ENCODE results near the gene CDK15.
"Not testable (repeated sequence)": the region's sequence is repeated elsewhere in the genome, so short reads cannot be mapped to it uniquely, and the experiment has no call there.

CDK15 gene

DNA sequence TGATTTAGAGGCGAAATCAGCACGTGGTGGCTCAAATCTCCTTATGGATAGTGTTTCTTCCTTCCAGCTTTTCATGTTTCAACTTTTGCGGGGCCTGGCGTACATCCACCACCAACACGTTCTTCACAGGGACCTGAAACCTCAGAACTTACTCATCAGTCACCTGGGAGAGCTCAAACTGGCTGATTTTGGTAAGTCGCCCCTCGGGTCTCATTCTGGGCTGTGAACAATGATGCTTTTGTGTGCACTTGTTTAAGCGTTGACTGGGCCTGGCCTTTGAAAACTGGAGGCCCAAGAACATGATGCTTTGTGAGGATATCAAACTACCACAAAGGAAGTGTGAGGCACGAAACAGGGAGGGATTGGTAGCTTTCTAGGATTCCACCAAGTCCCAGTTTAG, 27.4 kb downstream of the CDK15 start:
- DNase-seq: no peak

DNA sequence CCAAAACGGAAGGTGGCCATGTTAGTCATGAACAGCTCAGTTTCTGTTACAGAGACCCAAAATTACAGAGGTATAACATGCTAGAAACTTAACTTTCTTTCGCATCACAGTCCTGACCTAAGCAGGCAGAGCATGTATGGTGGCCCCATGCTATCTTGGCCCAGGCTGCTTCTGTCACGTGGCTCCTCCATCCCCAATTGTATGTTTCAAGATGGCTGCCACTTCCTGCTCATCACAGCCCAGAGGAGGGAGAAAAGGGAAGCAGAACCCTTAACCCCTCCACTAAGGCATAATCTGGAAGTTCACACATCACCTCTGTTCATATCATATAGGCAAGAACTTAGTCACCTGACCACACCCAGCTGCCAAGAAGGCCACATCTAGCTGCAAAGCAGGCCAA, 28.7 kb downstream of the CDK15 start:
- DNase-seq: no peak

DNA sequence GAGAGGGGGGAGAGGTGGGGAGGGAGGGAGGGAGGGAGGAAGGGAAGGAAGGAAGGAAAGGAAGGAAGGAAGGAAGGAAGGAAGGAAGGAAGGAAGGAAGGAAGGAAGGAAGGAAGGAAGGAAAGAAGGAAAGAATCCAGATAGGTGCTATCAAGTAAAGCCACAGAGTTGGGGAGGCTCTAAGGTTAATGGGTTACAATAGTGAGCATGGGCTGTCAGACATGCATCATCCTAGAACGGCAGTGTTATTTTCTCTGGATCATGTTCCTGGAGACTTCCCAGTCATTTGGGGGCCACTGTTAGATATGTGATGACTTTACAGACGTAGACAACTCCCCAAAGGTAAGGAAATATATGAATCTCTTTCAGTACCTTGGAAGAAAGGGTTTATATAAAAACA, 31.1 kb downstream of the CDK15 start:
- no peak for DNase-seq

DNA sequence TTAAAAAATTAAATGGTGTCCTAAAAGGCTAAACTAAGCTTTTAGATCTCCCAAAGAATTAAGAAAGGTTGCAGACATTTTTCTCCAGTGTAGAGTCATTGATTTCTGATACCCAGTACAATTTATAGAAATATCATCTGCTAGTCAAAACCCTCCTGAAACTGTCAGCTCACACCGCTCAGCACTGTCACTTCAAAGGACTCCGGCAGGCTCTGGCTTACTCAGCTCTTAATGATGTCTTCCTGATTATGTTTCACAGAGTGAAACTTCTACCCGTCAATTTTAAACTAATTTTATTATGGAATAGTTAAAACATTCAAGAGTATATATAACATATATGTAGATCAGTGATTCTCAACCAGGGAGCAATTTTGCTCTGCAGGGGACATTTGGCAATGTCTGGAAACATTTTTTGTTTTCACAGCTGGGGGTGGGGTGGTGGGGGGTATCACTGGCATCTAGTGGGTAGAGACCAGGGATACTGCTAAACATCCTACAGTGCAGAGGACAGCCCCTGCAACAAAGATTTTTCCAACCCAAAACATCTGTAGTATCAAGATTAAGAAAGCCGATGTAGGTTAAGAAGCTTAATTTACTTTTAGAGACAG, 31.6 kb downstream of the CDK15 start:
- DNase-seq: no peak

DNA sequence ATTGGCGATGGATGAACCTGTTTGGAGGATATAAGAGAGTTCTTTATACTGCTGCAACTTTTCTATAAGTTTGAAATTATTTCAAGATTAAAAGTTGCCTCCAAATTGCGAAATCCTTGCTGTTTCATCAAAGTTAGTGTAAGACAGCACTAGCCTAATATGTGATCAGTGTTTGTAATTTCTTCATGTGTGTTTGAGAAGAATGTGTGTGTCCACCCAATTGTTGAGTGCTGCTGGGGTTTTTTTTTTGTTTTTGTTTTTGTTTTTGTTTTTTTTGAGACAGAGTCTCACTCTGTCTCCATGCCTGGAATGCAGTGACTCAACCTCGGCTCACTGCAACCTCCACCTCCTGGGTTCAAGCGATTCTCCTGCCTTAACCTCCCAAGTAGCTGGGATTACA, 33.4 kb downstream of the CDK15 start:
- DNase-seq: no peak

DNA sequence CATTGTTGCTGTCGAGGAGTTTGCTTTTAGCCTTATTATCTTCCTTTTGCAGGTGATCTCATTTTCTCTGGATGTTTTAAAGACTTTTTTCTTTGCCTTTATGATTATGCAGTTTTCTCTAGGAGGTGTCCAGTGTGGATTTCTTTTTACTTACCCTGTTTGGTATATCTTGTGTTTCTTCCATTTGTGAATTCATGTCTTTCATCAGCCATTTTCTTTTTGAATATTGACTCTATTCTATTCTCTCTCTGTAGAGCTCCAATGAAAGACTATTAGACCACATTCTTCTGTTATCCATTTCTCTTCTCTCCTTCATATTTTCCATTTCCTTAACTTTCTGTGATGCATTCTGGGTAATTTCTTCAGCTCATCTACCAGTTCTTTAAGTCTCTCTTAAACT, 34.4 kb downstream of the CDK15 start:
- DNase-seq: no peak

DNA sequence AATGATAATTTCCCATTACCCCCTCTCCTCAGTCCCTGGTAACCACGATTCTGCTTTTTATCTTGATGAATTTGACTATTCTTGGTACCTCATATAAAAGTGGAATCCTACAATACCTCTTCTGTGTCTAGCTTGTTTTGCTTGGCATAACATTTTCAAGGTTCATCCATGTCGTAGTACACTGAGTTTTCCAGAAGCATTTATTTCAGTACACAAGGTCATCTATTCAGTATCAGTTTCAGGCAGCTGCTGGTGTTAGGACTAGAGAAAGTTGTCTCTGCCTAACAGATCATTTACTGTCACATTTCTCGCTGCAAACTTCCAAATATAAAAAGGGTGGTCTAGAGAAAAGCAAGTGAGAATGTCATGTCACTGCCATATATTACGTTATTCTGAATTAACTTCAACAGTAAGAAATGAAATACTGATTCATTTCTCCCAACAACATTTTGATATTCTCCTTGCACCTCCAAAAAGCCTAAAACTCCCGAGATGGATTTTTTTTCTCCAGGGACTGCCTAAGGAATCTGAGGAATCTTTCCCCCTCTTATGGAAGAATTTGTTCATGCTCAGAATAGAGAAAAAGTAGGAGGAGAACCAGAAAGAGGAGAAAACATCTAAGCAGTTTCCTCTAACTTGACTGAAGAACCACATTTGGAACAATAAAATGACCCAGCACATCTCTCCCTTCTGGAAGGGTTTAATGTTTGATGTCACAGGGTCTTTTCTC, 36.0 kb downstream of the CDK15 start:
- DNase-seq: no peak

DNA sequence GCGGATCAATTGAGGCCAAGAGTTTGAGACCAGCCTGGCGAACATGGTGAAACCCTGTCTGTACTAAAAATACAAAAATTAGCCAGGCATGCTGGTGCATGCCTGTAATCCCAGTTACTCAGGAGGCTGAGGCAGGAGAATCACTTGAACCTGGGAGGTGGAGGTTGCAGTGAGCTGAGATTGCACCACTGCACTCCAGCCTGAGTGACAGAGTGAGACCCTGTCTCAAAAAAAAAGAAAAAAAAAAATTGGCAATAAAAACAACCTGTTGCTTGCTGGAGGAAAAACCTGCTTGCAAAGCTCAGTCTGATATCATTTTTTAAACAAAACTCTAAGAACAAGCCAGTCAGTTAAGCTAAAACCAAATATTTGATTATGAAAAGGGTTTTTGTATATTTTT, 38.6 kb downstream of the CDK15 start:
- not testable (repeated sequence) for DNase-seq

DNA sequence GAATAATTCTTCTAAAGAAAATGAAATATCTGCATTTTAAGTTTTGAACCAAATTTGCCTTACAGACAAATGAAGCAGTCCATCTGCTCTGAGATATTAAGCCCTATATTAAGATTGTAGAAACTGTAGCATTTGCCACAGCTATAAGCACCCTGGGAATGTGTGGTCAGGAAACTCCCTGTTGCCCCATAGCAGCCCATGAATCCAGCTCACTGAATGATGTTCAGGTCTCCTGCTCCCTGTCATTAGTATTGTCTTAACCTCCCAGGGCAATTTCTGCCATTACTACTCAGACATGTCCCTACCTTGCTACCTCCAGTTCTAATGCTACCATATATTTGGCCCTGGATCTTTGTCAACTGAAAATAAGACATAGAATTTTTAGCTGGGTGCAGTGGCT, 41.1 kb downstream of the CDK15 start:
- DNase-seq: no peak

DNA sequence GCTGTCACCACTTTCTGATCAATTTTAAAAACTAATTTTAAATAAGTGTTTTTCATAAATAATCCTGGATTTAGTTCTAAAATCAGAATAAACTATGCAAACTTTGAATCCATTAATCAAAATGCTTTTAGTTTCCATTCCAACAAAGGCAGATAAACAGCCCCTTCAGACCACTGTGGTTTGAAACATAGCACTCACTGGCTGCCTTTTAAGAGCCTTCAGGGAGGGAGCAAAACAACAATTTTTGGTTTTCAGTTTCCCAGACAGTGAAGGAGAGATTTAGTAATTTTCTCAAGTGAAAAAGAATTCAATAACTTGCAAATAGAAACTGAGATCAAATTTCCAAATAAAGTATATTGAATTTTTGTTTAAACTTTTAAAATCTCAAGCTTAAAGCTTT, 46.1 kb downstream of the CDK15 start:
- DNase-seq: no peak

DNA sequence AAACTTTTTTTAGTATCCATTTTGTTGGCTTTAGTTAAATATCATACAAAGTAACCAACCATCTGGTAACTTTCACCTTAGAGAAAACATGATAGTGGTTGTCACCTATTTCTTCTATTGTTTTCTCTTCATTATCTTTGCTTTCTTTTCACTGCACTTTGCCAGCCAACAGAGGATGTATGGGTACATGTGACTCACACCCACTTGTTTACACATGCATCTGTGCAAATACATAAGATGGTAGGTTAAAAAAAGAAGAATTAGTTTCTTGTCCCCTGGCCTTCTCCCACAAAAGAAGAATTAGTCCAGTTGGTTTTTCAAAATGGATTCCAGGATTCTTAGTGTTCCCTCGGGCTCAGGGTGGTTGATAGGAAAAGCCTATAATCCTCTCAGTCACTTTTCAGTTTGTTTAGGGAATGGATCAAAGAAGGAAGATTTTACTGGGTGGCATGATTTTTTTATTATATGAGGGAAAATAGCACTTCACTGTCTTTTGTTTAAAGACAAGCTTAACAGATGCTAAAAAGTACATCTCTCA, 46.6 kb downstream of the CDK15 start:
- DNase-seq: no peak

DNA sequence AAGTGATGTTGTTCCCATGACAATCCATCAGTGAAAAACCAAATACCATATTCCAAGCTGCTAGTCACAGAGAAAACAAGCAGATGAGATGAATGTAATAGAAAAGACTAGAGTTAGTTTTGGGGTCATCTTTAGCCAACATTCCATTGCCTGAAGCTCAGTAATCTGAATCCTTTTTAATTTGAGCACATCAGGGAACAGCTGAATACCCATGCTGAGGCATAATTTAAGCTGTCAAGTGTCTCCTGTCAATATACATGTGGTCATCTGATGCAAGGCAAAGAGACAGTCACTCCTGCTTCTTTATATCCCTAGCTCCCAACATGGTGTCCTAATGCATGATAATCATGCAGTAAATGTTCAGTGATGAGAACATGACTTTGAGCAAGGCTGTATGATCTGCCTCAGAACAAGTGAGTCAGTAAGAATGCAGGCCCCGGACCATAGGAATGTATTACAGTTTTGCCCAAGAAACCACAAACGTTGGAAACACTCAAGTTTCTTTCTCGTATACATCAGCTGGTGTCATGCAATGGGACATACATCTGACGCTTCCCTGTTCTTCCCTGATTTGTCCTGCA, 48.0 kb downstream of the CDK15 start:
- DNase-seq: no peak

DNA sequence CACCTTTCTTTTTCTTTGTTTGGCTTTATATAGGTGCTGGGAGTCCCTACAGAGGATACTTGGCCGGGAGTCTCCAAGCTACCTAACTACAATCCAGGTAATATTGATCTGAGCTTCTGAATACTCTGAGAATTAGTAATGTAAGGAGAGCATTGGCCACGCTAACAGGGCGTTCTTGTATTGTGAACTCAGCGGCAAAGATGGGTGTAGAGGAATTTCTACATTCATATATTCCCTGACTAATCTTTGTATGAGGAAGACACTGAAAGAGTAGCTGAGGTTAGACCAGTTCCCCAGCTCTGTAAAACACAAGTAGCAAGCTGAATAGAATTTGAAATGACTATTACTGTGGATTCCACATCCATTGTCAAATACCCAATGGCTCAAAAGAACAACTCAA, 48.5 kb downstream of the CDK15 start:
- no peak for DNase-seq

DNA sequence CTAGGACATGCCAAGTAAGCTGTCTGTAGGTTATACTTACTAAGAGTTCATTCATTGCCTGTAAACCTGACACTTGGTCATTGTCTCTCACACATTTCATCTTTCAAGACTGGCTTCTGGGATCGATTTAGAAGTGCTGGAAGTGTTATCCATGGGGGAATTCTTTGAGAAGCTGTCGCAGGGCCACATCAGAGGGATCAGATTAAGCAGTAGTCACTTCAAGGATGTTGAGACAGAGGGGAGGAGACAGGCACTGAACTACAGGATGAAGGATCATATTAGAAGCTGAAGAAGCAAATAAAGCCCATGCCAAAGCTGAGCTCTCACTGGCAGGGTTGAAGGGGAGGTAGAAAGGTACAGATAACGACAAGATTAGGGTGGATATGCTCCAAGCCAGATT, 49.0 kb downstream of the CDK15 start:
- DNase-seq: no peak

DNA sequence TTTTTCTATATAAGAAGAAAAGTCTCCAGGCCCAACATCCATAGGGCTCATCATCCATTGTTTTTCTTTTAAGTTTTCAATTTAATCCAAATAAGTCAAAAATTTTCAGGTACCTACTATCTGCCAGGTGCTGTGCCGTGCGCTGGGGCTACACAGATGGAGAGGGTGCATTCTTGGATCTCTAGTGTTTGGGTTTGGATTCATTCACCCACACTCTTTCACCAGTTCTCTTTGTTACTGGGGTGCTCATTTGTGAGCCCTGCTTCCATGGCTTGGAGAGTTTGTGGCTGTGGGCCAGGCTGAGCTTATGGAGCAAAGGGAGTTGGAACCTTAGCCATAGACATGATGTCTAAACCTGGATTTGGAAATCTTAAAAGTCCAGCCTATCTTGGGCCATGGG, 51.0 kb downstream of the CDK15 start:
- DNase-seq: no peak

DNA sequence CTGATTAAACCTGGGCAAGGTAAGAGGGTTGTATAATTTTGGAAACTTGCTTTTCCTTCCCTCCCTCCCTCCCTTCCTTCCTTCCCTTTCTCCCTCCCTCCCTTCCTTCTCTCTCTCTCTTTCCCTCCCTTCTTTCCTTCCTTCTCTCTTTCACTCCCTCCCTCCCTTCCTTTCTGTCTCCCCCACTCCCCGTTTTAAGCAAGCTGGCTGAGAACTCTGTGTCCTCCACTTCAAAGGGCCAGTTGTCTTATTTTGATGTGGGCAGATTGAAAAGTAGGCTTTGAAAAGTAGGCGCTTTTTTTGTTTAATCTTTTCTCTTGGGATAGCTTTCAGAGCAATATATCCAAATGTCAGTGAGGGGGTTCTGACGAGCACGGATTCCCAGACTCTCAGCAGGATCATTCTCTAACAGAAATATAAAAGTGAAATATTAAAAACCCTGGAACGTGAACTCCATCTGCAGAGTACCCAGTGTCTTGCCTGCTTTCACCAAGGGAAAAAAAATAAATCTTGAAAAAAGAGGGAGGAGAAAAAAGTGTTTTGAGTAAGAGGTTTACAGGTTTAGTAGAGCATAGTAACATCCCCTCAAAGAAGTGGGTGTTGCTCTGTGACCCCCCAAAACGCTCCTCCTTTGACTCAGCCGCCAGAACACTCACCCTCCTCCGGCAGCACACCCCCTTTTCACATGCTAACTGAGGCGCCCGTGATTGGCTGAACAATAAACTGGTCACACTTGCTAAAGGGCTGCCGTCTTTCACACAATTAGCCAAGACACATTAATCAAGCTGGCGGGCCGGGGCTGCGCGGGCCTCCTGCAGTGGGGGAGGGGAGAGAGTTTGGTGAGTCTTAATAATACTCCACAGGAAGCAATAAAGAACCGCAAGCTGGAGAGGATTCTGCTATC, 52.2 kb downstream of the CDK15 start:
- DNase-seq: peak; percentile 13

DNA sequence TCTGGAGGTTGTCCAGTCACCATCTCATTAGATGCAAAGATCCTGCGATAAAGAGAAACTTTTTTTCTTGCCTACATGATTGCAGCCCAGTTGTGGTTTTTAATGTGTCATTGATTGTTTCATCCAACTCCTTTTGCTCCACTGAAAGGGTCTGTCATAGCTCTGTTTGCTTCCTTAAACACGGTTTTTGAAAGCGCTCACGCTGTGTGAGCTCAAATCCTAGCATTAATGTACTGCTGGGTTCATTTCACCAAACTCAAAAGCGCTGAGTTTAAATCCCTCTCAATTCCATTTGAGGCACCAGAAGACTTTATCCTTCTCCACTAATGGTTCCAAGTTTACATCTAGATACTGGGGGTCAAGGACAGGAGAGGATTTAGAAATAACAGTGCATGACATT, 53.6 kb downstream of the CDK15 start:
- DNase-seq: no peak

DNA sequence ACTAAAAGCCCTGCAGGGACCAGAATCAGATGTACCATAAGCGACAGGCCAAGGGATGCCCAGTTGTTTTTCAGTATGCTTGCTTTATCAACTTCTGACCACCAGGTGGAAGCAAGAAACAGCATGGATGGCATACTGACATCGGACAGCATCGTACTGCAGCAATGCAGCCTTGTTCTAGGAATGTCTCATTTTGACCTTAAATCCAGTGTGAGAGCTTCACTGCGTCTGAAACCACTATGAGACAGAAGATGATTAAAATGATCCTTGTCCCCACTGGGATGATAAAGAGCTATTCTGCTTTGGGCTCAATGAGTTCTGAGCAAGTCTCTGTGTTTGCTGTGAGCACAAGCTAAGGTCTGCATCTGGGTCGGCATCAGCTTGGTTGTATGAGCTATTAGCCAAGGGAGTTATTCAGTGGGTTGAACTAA, 54.3 kb downstream of the CDK15 start:
- peak; percentile 79 for DNase-seq

DNA sequence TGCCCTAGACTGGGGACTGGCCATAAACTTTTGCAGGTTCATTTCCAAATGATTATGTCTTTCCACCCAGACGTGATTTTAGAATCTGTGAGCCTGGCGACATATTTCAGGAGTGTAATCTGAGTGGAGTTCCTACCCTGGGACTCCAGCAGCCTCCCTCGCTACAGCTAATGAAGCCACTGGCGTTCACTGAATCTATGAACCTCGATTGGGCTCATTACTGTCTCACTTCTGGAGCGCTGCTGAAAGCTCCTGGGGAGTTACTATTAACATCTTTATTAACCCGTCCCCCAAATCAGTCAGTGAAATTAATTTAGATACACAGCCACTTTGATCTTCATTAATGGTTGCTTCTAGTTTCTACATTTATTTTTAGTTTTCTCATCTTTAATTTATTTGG, 56.5 kb downstream of the CDK15 start:
- no peak for DNase-seq

DNA sequence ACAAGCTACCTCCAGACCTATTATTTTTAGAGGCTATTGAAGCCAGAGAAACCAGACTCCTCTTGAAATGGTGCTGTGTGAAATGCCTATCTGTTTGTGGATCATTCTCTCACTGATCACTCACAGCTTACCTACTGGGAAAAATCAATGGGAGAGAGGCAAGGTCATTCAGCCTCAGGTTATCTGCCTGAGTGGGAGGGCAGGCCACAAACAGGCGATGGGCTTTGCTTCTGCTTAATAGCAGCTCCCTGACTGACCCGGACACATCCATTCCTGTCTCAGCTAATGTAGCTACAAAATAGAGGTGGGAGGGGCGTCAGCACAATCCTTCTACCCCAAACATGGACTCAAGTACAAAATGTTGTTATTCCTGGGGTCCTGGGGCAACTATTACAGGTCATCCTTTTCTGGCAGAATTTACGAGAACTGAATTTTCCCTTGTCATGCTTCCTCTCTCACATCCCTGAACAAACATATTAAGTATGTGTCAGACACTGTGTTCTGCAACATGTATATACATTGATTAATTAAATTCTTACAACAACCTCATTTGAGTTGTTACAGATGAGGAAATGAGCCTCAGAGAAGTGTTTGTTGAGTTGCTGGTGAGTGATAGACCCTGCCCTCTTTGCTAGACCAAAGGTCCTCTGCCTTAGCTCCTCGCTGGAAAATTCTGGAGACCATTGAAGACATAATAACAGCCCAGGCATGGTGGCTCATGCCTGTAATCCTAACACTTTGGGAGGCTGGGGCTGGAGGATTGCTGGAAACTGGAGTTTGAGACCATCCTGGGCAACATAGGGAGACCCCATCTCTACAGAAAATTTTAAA, 60.5 kb downstream of the CDK15 start:
- DNase-seq: no peak

DNA sequence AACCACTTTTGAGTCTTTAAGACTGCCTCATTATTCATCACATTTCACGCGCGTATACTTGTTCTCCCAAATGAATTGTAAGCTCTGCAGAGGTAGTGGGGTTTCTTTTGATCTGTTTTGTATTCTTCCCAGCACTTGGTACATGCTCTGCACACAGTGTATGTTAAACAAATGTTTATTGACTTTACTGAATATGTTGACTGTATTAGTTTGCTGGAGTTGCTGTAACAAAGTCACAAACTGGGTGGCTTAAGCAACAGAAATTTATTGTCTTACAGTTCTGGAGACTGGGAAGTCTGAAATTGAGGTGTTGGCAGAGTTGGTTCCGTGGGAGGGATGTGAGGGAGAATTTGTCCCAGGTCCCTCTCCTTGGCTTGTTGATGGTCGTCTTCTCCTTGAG, 65.1 kb downstream of the CDK15 start:
- DNase-seq: no peak

DNA sequence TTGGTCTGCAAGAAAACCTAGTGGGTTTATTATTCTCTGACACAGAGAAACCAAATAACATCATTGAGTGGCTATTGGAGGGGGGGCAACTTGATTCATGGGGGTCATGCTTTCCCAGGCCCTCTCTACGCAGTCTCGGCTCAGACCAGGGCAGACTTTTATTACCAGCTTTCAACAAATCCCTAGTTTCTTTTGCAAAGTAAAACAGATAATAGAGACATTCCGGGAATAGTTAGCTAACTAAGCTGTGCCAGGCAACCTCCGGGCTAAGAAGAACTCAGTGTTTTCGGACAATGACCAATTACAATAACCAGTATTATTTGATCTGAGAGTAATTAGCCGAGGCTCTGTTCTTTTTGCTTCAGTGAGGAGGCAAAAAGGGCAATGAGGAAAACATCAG, 66.3 kb downstream of the CDK15 start:
- no peak for DNase-seq
